HG02970 (cell line): ENCODE data around the gene CELA3B.
"Not testable (repeated sequence)": the region's sequence is repeated elsewhere in the genome, so short reads cannot be mapped to it uniquely, and the experiment has no call there.

ENCODE experiments used
- ATAC-seq: cut with Tn5 transposase; IDR thresholded peaks from one replicate; pipeline ENCODE4 v1.9.1; 2021; ENCODE audit warnings: mild to moderate bottlenecking, moderate library complexity, moderate number of reproducible peaks; ENCODE audit not compliant: unreplicated experiment, low FRiP score

Gene CELA3B, protein sequence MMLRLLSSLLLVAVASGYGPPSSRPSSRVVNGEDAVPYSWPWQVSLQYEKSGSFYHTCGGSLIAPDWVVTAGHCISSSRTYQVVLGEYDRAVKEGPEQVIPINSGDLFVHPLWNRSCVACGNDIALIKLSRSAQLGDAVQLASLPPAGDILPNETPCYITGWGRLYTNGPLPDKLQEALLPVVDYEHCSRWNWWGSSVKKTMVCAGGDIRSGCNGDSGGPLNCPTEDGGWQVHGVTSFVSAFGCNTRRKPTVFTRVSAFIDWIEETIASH

DNA sequence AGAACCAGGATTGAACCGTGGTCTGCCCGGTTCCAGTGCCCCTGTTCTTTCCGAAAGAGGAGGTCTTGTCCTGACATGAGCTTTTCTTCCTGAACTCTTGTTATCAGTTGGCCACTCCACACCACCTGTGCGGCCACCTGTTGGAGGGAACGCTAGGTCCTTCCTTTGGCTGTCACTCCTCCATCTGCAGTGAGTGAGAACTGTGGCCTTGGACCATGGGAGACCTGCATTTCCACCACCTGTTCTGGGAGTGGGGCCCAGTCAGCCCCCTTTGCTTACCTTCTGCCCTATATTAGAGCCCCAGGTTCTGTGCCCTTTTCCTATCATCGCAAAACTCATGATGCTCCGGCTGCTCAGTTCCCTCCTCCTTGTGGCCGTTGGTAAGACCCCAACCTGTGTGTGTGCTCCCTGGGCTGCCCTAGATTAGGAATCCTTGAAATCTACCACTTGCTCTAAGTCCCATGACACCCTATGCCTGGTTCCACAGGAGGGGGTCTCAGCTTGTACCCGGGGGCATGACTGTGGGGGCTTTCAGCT is at the start of gene CELA3B:
TSS of gene CELA3B (plus strand) at position 320 of the 537 bp plus-strand sequence. CDS start at position 338, 18 bp downstream.
- not testable (repeated sequence) for ATAC-seq

DNA sequence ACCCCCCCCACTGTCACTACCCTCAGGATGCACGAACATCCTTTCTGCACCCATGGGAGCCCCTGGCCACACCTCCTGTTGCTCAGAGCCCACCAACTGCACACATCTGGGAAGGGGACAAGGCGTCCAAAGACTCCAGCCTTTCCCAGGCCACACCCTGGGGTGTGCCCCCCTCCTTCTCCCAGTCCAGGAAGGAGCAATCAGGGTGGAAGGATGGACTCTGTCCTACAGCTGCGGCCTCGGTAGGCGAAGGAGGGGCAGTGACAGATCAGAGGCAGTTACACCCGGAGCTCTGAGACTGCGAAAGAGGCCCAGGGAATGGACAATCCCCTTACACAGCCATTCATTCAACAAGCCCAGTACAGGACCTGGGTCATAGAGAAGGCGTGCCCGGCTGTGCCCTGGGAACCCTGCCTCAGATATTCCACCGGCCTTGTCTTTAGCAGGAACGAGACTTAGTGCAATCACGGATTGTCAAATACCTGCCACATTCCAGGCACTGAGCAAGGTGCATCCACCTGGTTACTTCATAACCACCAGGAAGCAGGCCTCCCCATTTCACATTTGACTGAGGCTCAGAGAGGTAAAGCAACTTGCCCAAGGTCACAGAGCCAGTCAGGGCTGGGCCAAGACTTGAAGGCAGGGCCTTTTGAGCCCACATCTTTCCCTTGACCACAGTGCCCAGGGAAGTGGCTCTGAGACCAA is 49.1 kb upstream of the CELA3B start:
- no peak for ATAC-seq

GRCh38 chr1:21930080-21930571 is 46.7 kb upstream of the CELA3B start:
- no peak for ATAC-seq

GRCh38 chr1:21930629-21931170 is 46.1 kb upstream of the CELA3B start:
- no peak for ATAC-seq

GRCh38 chr1:21931171-21932093 is 45.4 kb upstream of the CELA3B start:
- ATAC-seq, result no peak

DNA sequence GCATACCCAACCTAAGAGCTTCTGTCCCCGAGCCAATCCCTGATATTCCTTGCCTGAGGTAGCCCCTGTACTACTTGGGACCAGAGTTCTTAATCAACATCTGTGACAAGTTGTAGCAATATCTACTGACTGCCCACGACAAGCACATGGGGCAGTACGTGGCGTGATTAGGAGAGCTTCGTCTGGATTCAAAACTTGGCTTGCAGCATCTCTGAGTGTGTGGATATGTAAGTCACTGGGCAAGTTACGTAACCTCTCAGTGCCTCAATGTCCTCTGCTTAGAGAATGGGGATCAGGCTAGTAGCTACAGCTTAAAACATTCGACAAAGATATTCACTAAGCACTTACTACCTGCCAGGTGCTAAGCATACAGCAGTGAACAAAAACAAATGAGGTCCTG is 44.7 kb upstream of the CELA3B start:
- ATAC-seq, result no peak

- no peak for ATAC-seq
Observed at GRCh38 chr1:21933397-21934248, 43.2 kb upstream of the CELA3B start.

- no peak for ATAC-seq
Observed at GRCh38 chr1:21935393-21935804, 41.4 kb upstream of the CELA3B start.

GRCh38 chr1:21935891-21936365 is 40.9 kb upstream of the CELA3B start:
- no peak for ATAC-seq

DNA sequence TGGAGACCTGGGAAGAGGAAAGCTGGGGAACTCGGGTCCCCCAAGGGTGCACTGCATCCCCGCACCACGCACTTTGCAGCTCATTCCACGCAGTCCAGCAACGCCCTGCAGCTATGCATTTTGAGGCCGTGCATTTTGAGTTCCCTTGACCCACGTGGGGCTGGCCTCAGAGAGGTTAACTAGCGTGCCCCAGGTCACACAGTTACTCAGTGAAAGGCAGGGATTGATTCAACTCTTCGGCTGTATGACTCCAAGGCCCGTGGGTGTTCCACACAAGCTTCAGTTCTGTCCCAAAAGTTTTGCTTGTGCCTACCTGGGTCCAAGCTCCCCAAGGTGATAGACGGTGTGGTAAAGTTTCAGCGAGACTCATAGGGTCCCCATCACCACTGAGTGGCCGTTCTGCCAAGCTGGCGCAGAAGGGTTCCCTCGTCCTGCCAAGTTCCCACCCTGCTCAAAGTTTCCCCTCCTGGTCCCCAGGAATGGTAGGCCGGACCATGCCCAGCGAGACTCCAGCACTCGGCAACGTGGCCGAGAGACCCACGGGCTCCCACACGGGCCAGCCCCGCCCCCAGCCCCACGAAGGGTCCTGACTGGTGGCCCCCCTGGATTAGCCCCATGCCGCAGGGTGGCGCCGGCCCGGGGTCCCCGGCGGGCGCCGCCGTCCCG is 40.3 kb upstream of the CELA3B start:
- no peak for ATAC-seq

DNA sequence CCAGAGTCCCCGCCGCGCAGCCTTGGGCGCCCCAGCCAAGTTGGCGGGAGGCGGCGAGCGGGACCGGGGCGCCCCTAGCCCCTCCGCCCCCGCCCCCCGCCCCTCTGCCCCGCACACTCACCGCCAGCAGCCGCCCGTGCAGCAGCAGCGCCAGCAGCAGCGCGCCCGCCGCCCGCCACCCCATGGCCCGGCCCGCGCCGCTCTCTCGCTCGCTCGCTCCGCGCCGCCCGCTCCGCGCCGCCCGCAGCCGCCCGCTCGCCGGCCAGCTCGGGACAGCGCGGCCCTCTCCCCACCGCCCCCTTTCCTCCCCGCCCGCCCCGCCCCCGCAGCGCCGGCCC is 39.8 kb upstream of the CELA3B start, which contains the start of gene HSPG2:
TSS of gene HSPG2 (minus strand) at position 277 of the 338 bp plus-strand sequence. CDS start at position 184, 93 bp downstream.
- no peak for ATAC-seq

DNA sequence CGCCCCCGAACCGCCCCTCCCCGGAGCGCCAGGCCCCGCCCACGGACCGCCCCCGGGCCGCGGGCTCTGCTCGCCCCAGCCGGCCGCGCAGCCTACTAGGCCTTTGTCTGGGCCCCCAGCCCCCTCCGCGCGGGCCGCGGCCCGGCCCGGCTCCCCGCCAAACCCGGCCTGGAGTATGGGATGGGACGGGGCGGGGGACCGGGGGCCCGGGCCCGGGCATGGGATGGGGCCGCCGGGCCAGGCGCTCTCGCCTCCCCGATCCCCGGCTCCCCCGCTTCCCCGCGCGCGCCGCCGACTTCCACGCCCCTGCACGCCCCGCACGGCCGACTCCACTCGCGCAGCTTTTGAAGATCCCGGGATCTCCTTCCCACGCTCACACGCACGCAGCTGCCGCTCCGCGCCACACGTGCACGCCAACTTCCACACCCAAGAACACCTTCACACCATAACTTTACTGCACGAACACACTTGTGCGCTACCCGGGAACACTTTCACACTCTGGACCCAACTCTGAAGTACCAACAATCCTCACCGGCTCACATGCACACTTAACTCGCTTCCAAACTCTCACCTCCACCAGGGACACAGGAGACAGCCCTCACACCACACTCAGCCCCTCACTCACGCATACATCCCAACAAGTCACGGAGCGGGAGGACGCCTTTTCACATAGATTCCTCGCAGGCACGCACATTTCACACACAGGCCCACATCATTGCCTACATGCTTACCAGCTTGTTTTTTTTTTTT is 39.3 kb upstream of the CELA3B start:
- ATAC-seq, result no peak

DNA sequence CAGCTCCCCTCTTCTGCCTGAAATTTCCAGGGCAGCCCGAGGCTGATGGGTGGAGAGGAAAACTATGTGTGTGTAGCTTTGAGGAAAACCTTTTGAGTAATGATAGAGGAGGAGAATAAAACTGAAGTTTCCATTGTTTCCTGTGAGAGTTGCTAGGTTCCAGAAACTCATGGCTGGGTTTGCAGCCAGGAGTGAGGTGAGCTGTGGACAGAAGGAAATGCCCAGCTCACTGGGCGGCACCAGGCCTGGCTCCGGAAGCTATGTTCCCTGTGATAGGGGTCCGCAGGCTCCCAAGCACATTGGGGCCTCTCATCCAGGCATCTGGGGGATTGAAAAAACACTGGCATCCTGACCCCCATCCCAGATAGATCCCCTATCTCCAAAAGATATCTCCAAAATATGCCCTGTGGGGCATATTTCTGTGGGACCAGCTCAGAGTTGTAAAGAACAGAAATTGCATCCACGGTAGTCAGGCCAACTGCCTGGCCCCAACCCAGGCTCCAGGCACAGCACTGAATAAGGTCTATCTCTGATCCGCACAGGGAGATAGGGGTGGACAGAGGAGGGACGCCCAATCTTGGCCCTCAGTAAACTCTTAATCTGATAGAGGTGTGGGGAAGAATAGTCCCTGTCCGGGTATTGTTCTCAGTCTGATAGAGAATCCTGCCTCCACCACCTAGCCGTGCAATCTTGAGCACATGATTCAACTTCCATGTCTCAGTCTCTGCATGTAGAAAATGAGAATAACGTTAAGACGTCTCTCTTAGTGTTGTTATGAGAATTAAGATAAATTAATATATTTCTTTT is 37.9 kb upstream of the CELA3B start:
- ATAC-seq, result no peak

GRCh38 chr1:21939650-21940374 is 37.0 kb upstream of the CELA3B start:
- ATAC-seq, result no peak

GRCh38 chr1:21940492-21940891 is 36.3 kb upstream of the CELA3B start:
- ATAC-seq, result no peak

- ATAC-seq, result no peak
Observed at GRCh38 chr1:21941370-21941769, 35.5 kb upstream of the CELA3B start.

DNA sequence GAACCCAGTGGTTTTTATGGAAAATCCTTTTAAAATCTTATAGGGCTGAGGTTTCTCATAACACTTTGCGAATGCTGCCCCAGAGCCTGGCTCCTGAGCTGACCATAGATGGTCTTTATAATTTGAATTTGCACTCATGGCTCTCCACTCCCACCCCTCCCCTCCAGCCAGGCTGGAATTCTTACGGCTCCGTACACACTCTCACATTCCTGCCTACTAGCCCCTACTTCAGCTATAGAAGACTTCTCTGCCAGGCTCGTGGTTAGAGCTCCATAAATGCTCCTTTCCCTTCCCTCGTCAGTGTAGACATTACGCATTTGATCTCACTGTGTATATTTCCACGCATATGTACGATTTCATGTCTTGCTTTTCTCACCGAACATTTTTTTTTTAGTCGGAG is 34.4 kb upstream of the CELA3B start:
- ATAC-seq, result no peak
